ENCODE measurements around the gene SSTR3.

DNA sequence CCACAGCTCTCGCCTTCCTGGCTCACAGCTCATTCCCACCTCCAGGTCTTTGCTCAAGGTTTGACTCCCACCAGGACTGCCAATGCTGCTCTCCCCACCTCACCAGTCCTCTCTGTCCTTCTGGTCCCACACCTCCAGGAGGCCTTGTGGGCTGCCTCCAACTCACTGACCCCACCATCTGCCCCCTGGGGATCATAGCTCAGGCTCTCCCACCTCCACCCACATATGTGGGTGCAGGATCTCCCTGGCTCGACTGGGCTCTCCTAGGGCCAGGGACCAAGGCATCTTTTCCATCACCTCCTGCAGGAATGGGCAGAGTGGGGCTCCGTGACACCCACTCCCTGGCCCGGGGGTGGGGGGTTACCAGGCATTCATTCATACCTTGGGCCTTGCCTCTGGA is 13.8 kb upstream of the SSTR3 start:
- TF ChIP-seq, protein P1, sequence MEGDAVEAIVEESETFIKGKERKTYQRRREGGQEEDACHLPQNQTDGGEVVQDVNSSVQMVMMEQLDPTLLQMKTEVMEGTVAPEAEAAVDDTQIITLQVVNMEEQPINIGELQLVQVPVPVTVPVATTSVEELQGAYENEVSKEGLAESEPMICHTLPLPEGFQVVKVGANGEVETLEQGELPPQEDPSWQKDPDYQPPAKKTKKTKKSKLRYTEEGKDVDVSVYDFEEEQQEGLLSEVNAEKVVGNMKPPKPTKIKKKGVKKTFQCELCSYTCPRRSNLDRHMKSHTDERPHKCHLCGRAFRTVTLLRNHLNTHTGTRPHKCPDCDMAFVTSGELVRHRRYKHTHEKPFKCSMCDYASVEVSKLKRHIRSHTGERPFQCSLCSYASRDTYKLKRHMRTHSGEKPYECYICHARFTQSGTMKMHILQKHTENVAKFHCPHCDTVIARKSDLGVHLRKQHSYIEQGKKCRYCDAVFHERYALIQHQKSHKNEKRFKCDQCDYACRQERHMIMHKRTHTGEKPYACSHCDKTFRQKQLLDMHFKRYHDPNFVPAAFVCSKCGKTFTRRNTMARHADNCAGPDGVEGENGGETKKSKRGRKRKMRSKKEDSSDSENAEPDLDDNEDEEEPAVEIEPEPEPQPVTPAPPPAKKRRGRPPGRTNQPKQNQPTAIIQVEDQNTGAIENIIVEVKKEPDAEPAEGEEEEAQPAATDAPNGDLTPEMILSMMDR (conservative IDR thresholded peaks at IDR 0.05 in 1 of 2, IDR thresholded peaks at IDR 0.05 in 1 of 2; ENCODE audit: extremely low read depth in 1 of 2, insufficient read depth in 1 of 2, low read depth in 1 of 2, low read length in 2 of 2): no peak
- no peak for TF ChIP-seq EZH2 (IDR thresholded peaks at IDR 0.05; ENCODE audit: borderline replicate concordance, low read length)
